Skin epidermis (tissue), 12 donors: ENCODE data around the gene TOM1L2.

ENCODE experiments used
- H3K27ac ChIP-seq, 21 experiments: fragments of 200-600 bp; sonication (generic) in 11 of 21; one replicate each; pipeline ENCODE4 v1.5.0; 2020; ENCODE audit warnings: mild to moderate bottlenecking in 3 of 21, inconsistent platforms in 2 of 21, moderate library complexity in 2 of 21
- H3K4me3 ChIP-seq, 7 experiments: fragments of 200-600 bp; sonication (generic) in 2 of 7; one replicate each; pipeline ENCODE4 v1.5.0; 2020; ENCODE audit warnings: inconsistent platforms in 2 of 7, mild to moderate bottlenecking in 2 of 7, moderate library complexity in 1 of 7

Gene TOM1L2

GRCh38 chr17:17866425-17866824 is 105.8 kb downstream of the TOM1L2 start:
- Histone ChIP-seq H3K4me3 (no peak overlapping the region), H3K27ac (peak overlapping the region in 1 of 21 experiments; percentile 9)

DNA sequence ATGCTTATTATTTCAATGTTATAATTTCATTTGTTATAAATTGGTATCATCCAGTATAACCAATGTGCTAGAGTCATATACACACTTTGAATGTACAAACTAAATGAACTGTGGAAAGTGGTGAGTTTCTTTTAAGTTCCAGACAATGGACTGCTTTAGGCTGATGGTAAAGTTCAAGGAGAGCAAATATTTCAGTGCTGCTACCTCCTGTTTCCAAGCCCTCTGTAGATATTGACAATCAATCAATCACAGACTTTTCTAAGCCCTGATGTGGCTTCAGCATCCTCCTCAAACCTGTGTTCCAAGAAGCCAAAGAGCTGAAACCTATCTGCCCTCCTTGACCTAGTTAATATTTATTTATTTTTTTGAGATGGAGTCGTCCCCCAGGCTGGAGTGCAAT is 107.2 kb downstream of the TOM1L2 start:
- Histone ChIP-seq H3K4me3 (no peak overlapping the region), H3K27ac (no peak overlapping the region)

DNA sequence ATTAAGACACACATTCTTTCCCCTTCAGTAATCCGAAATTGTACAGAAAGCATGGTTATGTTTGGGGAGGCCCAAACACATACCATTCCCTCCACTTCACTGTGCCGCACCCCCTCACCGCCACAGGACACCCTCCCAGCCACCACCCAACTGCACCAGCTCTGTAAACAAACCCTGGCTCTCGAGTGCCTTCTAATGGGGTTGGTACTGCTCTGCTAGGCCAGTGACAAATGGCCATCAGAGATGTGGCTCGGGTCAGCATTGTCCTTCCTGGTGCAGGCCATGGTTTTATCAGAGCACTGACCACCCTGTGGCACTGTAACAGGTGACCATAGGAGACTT is 111.5 kb downstream of the TOM1L2 start:
- no peak overlapping the region for H3K4me3 ChIP-seq
- no peak overlapping the region for H3K27ac ChIP-seq

- no peak overlapping the region for H3K27ac ChIP-seq
These were observed 112.1 kb downstream of the TOM1L2 start for GRCh38 chr17:17859909-17860765.

DNA sequence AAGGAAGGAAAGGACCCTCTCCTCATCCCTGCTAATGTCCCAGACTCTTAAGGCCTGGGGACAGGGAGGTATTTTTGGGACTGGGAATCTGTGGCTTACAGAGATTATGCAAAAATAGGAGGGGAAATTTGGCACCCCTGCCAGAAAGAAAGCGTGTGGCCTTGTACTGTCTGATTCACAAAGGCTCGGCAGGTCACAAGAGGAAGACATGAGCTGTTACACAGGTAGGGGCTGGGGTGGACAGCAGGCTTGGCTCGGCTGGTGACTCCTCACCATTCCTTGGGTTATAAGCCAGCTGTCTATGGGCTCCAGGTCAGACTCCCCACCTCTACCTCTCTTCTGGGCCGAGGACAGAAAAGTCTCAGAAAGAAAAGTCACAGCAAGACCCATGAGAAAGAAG is 114.7 kb downstream of the TOM1L2 start:
- no peak overlapping the region for H3K4me3 ChIP-seq
- no peak overlapping the region for H3K27ac ChIP-seq

More at GRCh38 chr17:17859909-17860765, 112.1 kb downstream of the TOM1L2 start:
- H3K4me3 ChIP-seq, result no peak overlapping the region

- H3K27ac ChIP-seq, result peak overlapping the region in 8 of 21 experiments; percentile 6 to 57 (median 21)
- H3K4me3 ChIP-seq, result no peak overlapping the region
These were observed 115.8 kb downstream of the TOM1L2 start for GRCh38 chr17:17856386-17856785.

DNA sequence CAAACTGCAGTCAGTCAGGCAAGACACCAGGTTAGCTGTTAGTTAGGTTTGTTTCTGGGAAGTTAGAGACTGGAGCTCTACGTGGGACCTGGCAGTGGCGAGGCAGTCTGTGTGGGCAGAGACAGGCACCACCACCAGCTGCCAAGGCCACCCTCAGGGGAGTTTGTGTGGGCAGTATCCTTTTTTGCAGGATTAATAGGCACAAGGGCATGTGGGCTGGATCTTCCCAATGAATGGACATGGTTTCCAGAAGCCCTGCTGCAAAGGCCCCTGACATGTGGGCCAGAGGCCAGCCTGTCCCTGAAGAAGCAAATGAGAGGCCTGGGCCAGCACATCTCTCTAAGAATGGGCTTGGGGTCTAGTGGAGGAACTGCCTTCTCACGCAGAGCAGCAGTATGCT is 116.2 kb downstream of the TOM1L2 start:
- Histone ChIP-seq H3K27ac (peak overlapping the region in 7 of 21 experiments; percentile 6 to 57 (median 24)), H3K4me3 (no peak overlapping the region)

- peak overlapping the region in 8 of 21 experiments; percentile 3 to 67 (median 30) for H3K27ac ChIP-seq
These were observed 118.3 kb downstream of the TOM1L2 start for GRCh38 chr17:17853811-17854447.

DNA sequence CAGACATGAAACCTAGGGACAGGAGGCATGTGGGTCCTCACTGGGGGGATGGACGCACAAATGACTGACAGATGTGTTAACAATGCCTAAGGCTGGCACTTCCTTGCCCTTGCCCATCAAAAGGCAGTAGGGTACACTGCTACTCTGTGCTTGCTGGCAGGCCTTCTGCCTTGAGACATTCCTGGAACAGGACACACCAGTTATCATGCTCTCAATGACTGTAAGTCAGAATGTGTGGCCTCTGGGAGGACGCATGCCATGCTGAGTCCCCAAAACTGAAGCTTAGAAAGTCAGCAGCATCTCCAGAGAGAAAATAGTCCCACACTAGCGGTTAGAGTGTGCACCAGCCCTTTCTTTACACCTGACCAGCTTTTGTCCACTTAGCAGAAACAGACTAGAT is 119.3 kb downstream of the TOM1L2 start:
- H3K27ac ChIP-seq, result peak overlapping the region in 2 of 21 experiments; percentile 42 to 67

More at GRCh38 chr17:17853811-17854447, 118.3 kb downstream of the TOM1L2 start:
- H3K4me3 ChIP-seq, result no peak overlapping the region

GRCh38 chr17:17851103-17852002 is 120.8 kb downstream of the TOM1L2 start:
- H3K27ac ChIP-seq, result peak overlapping the region in 10 of 21 experiments; percentile 7 to 92 (median 87)
- H3K4me3 ChIP-seq, result no peak overlapping the region

More for the DNA sequence above, 119.3 kb downstream of the TOM1L2 start:
- no peak overlapping the region for H3K4me3 ChIP-seq

DNA sequence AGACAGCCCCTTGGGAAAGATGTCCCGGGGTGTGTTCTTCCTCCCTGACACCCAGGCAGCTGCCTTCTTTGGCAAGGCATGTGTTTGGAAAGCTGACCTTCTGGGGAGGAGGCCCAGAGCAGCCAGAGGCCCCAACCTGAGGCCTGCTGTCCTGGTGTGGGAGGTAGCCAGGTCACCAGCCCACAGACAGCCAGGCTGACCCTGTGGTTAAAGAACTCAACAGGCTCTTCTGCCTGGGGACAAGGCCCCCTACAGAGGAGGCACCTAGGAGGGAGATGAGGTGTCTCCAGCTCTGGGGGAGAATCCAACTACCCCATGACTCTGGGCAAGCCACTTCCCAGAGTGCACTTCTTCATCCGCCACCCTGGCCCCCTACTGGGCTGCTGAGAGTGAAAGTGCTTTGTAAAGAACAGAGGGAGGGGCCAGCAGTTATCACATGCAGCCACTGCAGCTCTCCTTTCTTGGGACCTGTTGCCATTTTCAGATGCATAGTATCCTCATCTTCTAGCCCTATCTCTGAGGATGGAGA is 122.3 kb downstream of the TOM1L2 start:
- H3K27ac ChIP-seq, result peak overlapping the region; percentile 38 to 92 (median 82)
- no peak overlapping the region for H3K4me3 ChIP-seq

DNA sequence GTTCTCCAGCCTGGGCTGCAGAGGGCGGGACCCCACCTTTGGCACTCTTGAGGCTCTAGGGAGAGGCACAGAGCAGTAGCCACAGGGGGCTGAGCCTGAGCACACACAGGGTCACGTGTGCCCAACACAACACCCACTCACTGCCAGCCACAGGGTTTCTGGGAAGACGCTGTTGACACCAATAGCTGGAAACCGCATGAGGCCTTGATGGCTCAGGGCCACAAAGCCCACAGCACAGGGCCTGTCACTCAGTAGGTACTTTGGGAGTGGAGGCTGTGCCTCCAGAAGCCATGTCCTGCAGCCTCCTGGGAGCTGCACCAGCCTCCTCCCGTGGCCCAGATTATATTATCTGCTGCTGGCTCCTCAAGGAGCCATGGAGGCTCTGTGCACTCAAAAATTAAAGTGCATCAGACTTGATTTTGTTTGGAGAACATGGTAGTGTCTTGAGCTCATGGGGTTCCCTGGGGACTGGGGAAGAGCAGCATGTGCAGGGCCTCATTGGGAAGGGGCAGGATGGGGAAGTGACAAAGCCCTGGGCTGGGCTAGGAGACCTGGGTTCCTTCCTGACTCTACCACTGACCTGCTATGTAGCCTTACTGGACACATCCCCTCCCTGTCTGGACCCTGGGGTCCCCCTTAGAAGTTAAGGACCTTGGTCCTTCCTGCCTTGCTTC is 122.9 kb downstream of the TOM1L2 start:
- H3K27ac ChIP-seq, result peak overlapping the region; percentile 38 to 92 (median 82)
- no peak overlapping the region for H3K4me3 ChIP-seq

GRCh38 chr17:17848311-17849082 is 123.7 kb downstream of the TOM1L2 start:
- peak overlapping the region in 20 of 21 experiments; percentile 9 to 92 (median 81) for H3K27ac ChIP-seq

GRCh38 chr17:17847726-17848125 is 124.5 kb downstream of the TOM1L2 start:
- Histone ChIP-seq H3K27ac (peak overlapping the region in 11 of 21 experiments; percentile 9 to 92 (median 86)), H3K4me3 (no peak overlapping the region)

More at GRCh38 chr17:17848311-17849082, 123.7 kb downstream of the TOM1L2 start:
- no peak overlapping the region for H3K4me3 ChIP-seq

- peak overlapping the region in 8 of 21 experiments; percentile 9 to 91 (median 86) for H3K27ac ChIP-seq
- no peak overlapping the region for H3K4me3 ChIP-seq
These were observed 125.0 kb downstream of the TOM1L2 start for GRCh38 chr17:17847118-17847689.

- Histone ChIP-seq H3K27ac (peak overlapping the region in 2 of 21 experiments; percentile 51 to 84), H3K4me3 (no peak overlapping the region)
These were observed 125.6 kb downstream of the TOM1L2 start for GRCh38 chr17:17846645-17847044.

GRCh38 chr17:17846003-17846402 is 126.2 kb downstream of the TOM1L2 start:
- H3K27ac ChIP-seq, result peak overlapping the region in 2 of 21 experiments; percentile 14 to 84

More at GRCh38 chr17:17846003-17846402, 126.2 kb downstream of the TOM1L2 start:
- no peak overlapping the region for H3K4me3 ChIP-seq
